ENCODE measurements around the gene PWWP2B. TPM values are rescaled to one million over a fixed set of nuclear protein-coding genes. Genes with fewer than 3 reads are reported as not detected.

Gene PWWP2B
- total and polyA plus RNA-seq, 2 donors (not counting 3 experiments of a cell fraction or from before 2014, with no cell fraction given): 4.6 to 11.8 TPM

DNA sequence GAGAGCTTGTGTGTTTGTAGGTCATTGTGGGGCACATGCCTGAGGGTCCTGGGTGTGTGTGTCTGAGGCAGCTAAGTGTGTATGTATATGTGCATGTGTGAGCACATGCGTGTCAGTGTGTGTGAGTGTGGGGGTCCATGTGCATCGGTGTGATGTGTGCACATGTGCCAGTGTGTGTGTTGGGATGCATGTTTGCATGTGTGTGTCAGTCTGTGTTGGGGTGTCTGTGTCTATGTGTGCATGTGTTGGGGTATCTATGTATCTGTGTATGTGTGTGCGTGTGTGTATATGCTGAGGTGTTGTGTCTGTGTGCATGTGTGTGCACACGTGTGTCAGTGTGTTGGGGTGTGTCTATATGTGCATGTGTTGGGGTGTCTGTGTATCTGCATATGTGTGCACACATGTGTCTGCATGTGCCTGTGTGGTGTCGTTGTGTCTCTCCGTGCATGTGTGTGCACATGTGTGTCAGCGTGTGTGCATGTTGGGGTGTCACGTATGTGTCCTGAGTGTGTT, 33.3 kb downstream of the PWWP2B start:
- H3K9me3 ChIP-seq (replicated peaks; ENCODE audit: control insufficient read depth, insufficient read depth, low read length): no peaks in the 10 kb centered on the region
- no peak overlapping the region for H3K27ac ChIP-seq (ENCODE audit: insufficient read depth, low read depth, low read length)
- no peak for DNase-seq (ENCODE audit: low read depth, low spot score)
- no peak overlapping the region for H3K4me2 ChIP-seq (ENCODE audit: insufficient read depth, low read length)
- no peaks in the 10 kb centered on the region for H3K27me3 ChIP-seq (ENCODE audit: control insufficient read depth in 2 of 2, insufficient read depth in 2 of 2, low read length in 2 of 2)
- no TSS peak for BruUV-seq (replicated peaks)
- no peak for FAIRE-seq
- ChIA-PET POLR2A (no interaction called here), CTCF (no interaction called here)
- H3K4me1 ChIP-seq (ENCODE audit: control insufficient read depth, extremely low read depth, insufficient read depth, low read length): peaks cover 2% of the 10 kb centered on the region
- H3K79me2 ChIP-seq (ENCODE audit: control insufficient read depth, insufficient read depth, low read length): no peaks in the 10 kb centered on the region
- no peaks in the 10 kb centered on the region for H3K9me1 ChIP-seq (replicated peaks; ENCODE audit: control insufficient read depth, extremely low read depth, insufficient read depth, low read length)
- intact Hi-C loops (cut with micrococcal nuclease): no loop called here
- H3K9ac ChIP-seq (replicated peaks; ENCODE audit: extremely low read depth, insufficient read depth, low read length): no peak overlapping the region
- no peak overlapping the region for H2AFZ ChIP-seq (ENCODE audit: low read depth, low read length)
- no peaks in the 10 kb centered on the region for H4K20me1 ChIP-seq (replicated peaks; ENCODE audit: control insufficient read depth, extremely low read depth, insufficient read depth, low read length)
- H3K4me3 ChIP-seq (replicated peaks in 1 of 3; ENCODE audit: insufficient read depth in 1 of 3, low read depth in 1 of 3, low read length in 3 of 3): no peak overlapping the region
- dilution Hi-C loops (cut with MboI; ENCODE audit: extremely low pct_ligation_motif_present, low sequenced_read_pairs): no loop called here
- no peaks in the 10 kb centered on the region for H3K36me3 ChIP-seq (ENCODE audit: control insufficient read depth in 2 of 2, extremely low read depth in 1 of 2, insufficient read depth in 2 of 2, low read length in 2 of 2)
- TF ChIP-seq, protein P1, sequence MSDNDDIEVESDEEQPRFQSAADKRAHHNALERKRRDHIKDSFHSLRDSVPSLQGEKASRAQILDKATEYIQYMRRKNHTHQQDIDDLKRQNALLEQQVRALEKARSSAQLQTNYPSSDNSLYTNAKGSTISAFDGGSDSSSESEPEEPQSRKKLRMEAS (IDR thresholded peaks at IDR 0.05; ENCODE audit: insufficient read depth, insufficient read length): peak; percentile 1
- TF ChIP-seq GATA2 (IDR thresholded peaks at IDR 0.05; ENCODE audit: insufficient read depth, insufficient read length, low read depth, low read length): no peak

DNA sequence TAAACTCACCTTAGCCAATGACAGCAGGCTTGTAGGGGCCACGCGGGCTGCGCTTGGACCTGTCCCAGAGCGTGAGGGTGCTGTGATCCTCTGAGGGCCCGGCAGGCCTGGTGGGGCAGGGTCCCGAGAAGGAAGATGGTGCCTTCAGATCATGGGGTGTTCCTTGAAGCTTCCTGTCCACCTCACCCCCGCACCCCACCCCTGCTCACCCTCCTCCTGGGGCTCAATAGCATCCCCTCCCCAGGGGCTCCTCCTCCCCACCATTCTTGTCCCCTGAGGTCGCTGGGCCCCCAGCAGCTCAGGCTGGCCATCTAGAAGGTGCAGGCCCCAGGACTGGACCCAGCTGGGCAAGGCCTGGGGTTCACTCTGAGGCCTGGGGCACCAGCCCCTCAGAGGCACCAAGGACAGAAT, 33.9 kb downstream of the PWWP2B start:
- no peak for DNase-seq (ENCODE audit: low read depth, low spot score)
- Histone ChIP-seq H3K27ac (ENCODE audit: insufficient read depth, low read depth, low read length) (no peak overlapping the region), H3K9ac (replicated peaks; ENCODE audit: extremely low read depth, insufficient read depth, low read length) (no peak overlapping the region), H2AFZ (ENCODE audit: low read depth, low read length) (no peak overlapping the region), H3K27me3 (ENCODE audit: control insufficient read depth in 2 of 2, insufficient read depth in 2 of 2, low read length in 2 of 2) (no peaks in the 10 kb centered on the region), H3K4me1 (ENCODE audit: control insufficient read depth, extremely low read depth, insufficient read depth, low read length) (peaks cover 2% of the 10 kb centered on the region), H4K20me1 (replicated peaks; ENCODE audit: control insufficient read depth, extremely low read depth, insufficient read depth, low read length) (no peaks in the 10 kb centered on the region), H3K9me3 (replicated peaks; ENCODE audit: control insufficient read depth, insufficient read depth, low read length) (no peaks in the 10 kb centered on the region), H3K4me2 (ENCODE audit: insufficient read depth, low read length) (no peak overlapping the region), H3K79me2 (ENCODE audit: control insufficient read depth, insufficient read depth, low read length) (no peaks in the 10 kb centered on the region), H3K4me3 (replicated peaks in 1 of 3; ENCODE audit: insufficient read depth in 1 of 3, low read depth in 1 of 3, low read length in 3 of 3) (no peak overlapping the region), H3K36me3 (ENCODE audit: control insufficient read depth in 2 of 2, extremely low read depth in 1 of 2, insufficient read depth in 2 of 2, low read length in 2 of 2) (no peaks in the 10 kb centered on the region), H3K9me1 (replicated peaks; ENCODE audit: control insufficient read depth, extremely low read depth, insufficient read depth, low read length) (no peaks in the 10 kb centered on the region)
- dilution Hi-C loops (cut with MboI; ENCODE audit: extremely low pct_ligation_motif_present, low sequenced_read_pairs): no loop called here
- FAIRE-seq: no peak
- intact Hi-C loops (cut with micrococcal nuclease): no loop called here
- BruUV-seq (replicated peaks): no TSS peak
- ChIA-PET CTCF (no interaction called here), POLR2A (interaction anchor here (0.7 kb wide), 1 partner anchor 9 kb away, joined by 3 read pairs; no protein-coding TSS in a partner anchor)
- TF ChIP-seq EZH2 (IDR thresholded peaks at IDR 0.05; ENCODE audit: borderline replicate concordance, low read depth, low read length, severe bottlenecking): no peak
- TF ChIP-seq MYC (IDR thresholded peaks at IDR 0.05; ENCODE audit: low read depth, low read length): no peak
- no peak for TF ChIP-seq JUN (IDR thresholded peaks at IDR 0.05; ENCODE audit: borderline replicate concordance, insufficient read depth, insufficient read length, low read depth)
- TF ChIP-seq, protein P2, sequence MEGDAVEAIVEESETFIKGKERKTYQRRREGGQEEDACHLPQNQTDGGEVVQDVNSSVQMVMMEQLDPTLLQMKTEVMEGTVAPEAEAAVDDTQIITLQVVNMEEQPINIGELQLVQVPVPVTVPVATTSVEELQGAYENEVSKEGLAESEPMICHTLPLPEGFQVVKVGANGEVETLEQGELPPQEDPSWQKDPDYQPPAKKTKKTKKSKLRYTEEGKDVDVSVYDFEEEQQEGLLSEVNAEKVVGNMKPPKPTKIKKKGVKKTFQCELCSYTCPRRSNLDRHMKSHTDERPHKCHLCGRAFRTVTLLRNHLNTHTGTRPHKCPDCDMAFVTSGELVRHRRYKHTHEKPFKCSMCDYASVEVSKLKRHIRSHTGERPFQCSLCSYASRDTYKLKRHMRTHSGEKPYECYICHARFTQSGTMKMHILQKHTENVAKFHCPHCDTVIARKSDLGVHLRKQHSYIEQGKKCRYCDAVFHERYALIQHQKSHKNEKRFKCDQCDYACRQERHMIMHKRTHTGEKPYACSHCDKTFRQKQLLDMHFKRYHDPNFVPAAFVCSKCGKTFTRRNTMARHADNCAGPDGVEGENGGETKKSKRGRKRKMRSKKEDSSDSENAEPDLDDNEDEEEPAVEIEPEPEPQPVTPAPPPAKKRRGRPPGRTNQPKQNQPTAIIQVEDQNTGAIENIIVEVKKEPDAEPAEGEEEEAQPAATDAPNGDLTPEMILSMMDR (IDR thresholded peaks at IDR 0.05; ENCODE audit: extremely low read depth in 1 of 2, insufficient read depth in 1 of 2, low read depth in 1 of 2, low read length in 2 of 2): no peak
- no peak for TF ChIP-seq POLR2A (IDR thresholded peaks at IDR 0.05; ENCODE audit: low read depth, low read length)
- no peak for TF ChIP-seq GATA2 (IDR thresholded peaks at IDR 0.05; ENCODE audit: insufficient read depth, insufficient read length, low read depth, low read length)
